ENCODE results near the gene NTSR1.

NTSR1 gene

DNA sequence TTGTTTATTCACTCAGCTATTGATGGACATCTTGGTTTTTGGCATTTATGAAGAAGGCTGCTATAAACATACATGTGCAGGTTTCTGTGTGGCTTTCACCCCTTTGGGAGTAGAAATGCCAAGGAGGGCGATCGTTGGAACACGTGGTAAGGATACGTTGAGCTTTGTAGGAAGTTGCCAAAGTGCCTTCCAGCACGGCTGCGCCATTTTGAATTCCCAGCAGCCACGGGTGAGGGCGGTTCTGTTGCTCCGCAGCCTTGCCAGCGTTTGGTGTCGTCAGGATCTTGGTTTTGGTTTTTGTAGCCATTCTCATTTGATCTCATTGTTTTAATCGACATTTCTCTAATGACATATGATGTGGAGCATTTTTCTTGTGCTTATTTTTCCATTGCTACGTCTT, 21.8 kb downstream of the NTSR1 start:
- H3K36me3 Mint-ChIP-seq: no peaks in the 10 kb centered on the region
- H3K27me3 Mint-ChIP-seq: peaks cover 62% of the 10 kb centered on the region
- peaks cover 12% of the 10 kb centered on the region for H3K4me1 Mint-ChIP-seq
- H3K27ac Mint-ChIP-seq: no peak overlapping the region
- peaks cover 3% of the 10 kb centered on the region for H3K9me3 Mint-ChIP-seq
- no peak for ATAC-seq
- H3K4me3 Mint-ChIP-seq: no peak overlapping the region

DNA sequence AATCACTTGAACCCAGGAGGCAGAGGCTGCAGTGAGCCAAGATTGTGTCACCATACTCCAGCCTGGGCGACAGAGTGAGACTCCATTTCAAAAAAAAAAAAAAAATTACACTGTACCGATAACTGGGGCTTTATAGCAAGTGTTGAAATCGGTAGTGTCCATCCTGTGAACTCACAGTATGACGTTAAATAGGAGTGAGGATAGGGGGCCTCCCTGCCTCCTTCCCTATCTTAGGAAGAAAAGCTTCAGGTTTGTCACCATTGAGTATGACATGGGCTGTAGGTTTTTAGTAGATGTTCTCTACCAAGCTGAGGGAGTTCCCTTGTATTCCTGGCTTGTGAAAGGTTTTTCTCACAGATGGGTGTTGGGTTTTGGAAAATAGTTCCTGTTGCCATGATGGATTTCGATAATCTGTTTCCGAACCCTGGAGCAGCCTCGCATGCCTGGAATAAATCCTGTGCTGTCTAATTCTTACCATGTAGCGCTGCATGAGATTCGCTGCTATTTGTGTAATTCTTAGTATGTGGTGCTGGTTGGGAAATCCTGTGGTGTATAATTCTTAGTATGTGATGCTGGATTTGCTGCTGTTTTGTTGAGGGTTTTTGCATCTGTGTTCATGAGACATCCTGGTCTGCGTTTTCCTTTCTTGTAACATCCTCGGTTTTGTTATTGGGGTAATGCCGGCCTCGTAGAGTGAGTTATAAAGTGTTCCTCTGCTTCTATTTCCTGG, 23.6 kb downstream of the NTSR1 start:
- Mint-ChIP-seq H3K27me3 (peaks cover 45% of the 10 kb centered on the region), H3K27ac (no peak overlapping the region), H3K9me3 (peaks cover 3% of the 10 kb centered on the region), H3K4me1 (peaks cover 19% of the 10 kb centered on the region), H3K4me3 (no peak overlapping the region), H3K36me3 (no peaks in the 10 kb centered on the region)
- ATAC-seq: no peak

DNA sequence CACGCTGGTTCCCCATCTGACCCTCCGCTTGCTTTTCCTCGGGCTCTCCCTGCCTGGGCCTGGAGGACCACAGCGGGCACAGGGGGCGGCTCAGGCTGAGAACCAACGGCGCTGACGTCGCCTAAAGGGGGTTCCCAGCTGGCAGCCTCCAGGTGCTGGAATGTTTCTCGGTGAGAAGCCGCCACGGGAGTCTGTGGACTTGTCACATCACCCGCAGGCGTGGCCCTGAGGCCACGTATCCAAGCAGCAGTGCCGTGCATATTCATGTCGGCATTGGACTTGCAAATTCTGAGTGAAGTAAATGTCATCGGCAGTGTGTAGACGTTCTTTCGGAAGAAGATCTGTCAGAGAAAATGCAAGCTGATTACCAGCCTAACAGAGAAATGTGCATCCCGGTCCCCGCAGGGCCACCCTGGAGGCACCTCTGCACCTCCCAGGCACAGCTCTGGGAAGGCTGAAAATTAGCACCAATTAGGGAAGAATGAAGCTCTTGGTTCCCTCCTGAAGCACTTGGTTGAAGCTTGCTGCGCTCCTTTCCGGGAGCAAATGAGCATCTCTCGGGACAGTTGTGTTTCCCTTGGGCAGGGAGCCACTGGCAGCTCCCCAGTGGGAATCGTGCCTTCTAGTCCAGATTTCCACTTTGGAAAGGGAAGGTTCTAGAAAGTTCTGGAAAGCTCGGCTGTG, 24.3 kb downstream of the NTSR1 start:
- peaks cover 18% of the 10 kb centered on the region for H3K4me1 Mint-ChIP-seq
- ATAC-seq: no peak

DNA sequence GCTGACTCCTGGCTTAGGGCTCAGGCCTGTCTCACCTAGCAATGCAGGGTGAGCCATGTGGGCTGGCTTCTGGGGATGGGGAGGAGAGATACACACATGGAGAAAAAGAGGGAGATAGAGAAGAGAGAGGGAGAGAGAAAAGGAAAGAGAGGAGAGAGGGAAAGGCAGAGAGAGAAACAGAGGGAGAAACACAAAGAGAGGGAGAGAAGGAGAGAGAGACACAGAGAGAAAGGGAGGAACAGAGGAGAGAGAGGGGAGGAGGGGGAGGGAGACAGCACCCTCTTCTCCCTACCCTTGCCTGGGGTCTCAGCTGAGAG, 24.8 kb downstream of the NTSR1 start:
- Mint-ChIP-seq H3K36me3 (no peaks in the 10 kb centered on the region), H3K4me3 (no peak overlapping the region), H3K9me3 (peaks cover 3% of the 10 kb centered on the region), H3K27me3 (peaks cover 32% of the 10 kb centered on the region), H3K27ac (no peak overlapping the region), H3K4me1 (peaks cover 13% of the 10 kb centered on the region)
- ATAC-seq: no peak

More for the DNA sequence above, 24.3 kb downstream of the NTSR1 start:
- Mint-ChIP-seq H3K27ac (no peak overlapping the region), H3K36me3 (no peaks in the 10 kb centered on the region), H3K4me3 (no peak overlapping the region), H3K9me3 (peaks cover 3% of the 10 kb centered on the region), H3K27me3 (peaks cover 37% of the 10 kb centered on the region)

DNA sequence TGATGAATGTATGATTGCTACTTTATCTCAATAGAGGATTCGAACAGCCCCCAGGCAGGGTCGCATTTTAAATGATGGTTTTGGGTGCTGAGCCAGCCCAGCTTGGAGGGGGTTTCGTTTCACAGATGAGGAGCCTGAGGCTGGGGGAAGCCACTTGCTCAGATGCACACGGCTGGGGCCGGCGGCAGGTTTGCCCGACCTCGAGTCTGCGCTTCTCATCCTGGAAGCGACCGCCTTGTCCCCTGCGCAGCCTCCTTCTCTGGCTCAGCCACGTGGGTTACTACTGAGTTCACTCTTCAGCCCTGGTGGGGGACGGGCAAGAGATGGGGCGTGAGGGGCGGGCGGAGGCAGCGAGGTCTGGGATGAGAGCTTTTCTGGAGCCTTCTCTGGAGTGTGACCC, 25.3 kb downstream of the NTSR1 start:
- Mint-ChIP-seq H3K4me3 (no peak overlapping the region), H3K27ac (no peak overlapping the region), H3K4me1 (peaks cover 13% of the 10 kb centered on the region), H3K9me3 (peaks cover 3% of the 10 kb centered on the region), H3K27me3 (peaks cover 29% of the 10 kb centered on the region), H3K36me3 (no peaks in the 10 kb centered on the region)
- ATAC-seq: no peak

DNA sequence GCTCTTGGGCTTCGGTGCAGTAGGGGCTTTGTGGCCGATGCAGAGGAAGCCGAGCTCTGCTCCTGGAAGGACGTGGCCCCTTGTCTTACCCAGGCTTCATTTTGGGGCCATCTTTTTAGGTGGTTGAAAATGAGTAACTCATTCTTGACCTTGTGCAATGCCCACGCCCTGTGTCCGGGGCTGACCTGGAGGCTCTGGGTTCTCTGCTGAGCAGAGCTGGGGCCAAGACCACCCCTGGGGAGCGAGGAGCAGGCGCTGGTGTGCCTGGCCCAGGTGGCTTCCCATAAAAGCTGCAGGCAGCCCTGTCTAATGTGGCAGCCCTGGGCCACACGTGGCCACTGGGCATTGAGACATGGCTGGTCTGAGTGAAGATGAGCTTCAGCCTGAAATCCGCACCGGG, 25.7 kb downstream of the NTSR1 start:
- Mint-ChIP-seq H3K27ac (no peak overlapping the region), H3K4me1 (peaks cover 16% of the 10 kb centered on the region), H3K36me3 (no peaks in the 10 kb centered on the region), H3K9me3 (peaks cover 3% of the 10 kb centered on the region), H3K4me3 (no peak overlapping the region), H3K27me3 (peaks cover 29% of the 10 kb centered on the region)
- ATAC-seq: no peak

DNA sequence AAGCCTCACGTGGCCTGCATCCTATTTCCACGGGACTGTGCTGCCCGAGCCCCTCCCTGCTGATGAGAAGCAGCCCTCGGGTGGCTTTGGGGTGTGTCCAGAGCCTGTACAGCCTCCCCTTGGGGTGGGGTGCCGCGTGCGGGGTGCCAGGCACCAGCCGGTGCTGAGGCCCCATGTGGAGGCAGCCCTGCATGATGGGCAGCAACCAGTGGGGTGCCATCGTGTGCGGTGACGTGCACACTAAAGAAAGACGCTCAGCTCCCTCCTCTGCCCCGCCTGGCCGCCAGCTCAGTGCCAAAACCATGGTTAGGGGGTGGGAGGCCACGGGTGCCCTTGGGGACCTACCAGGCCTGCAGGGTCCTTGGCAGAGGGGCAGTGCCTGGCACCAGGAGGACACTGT, 26.2 kb downstream of the NTSR1 start:
- H3K27ac Mint-ChIP-seq: no peak overlapping the region
- H3K27me3 Mint-ChIP-seq: peaks cover 29% of the 10 kb centered on the region
- no peak for ATAC-seq
- H3K4me3 Mint-ChIP-seq: no peak overlapping the region
- H3K36me3 Mint-ChIP-seq: no peaks in the 10 kb centered on the region
- peaks cover 3% of the 10 kb centered on the region for H3K9me3 Mint-ChIP-seq
- peaks cover 21% of the 10 kb centered on the region for H3K4me1 Mint-ChIP-seq

DNA sequence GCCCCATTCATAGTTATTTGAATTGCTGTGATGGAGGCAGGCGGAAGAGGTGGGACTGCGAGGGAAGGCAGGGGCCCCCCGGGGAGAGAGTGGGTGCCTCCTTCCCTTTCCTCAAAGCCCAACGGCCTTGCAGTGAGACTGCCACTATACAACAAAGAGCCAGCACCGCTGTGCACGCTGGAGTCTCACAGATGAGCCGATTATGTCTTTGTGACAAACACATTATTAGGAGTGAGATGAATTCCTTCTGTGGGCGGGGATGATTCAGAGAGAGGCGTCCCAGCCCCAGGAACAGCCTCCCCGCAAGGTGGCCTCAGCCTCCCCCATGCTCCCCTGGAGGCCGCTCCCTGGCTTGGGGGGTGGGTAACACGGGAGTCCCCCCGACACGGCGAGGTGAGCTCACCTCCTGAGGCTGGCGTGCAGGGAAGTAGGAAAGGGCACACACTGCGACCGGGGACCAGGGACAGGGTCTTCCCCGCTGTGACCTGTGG, 26.7 kb downstream of the NTSR1 start:
- H3K27ac Mint-ChIP-seq: no peak overlapping the region
- peaks cover 3% of the 10 kb centered on the region for H3K9me3 Mint-ChIP-seq
- H3K4me1 Mint-ChIP-seq: peaks cover 26% of the 10 kb centered on the region
- no peaks in the 10 kb centered on the region for H3K36me3 Mint-ChIP-seq
- ATAC-seq: no peak
- H3K27me3 Mint-ChIP-seq: peaks cover 28% of the 10 kb centered on the region
- no peak overlapping the region for H3K4me3 Mint-ChIP-seq

DNA sequence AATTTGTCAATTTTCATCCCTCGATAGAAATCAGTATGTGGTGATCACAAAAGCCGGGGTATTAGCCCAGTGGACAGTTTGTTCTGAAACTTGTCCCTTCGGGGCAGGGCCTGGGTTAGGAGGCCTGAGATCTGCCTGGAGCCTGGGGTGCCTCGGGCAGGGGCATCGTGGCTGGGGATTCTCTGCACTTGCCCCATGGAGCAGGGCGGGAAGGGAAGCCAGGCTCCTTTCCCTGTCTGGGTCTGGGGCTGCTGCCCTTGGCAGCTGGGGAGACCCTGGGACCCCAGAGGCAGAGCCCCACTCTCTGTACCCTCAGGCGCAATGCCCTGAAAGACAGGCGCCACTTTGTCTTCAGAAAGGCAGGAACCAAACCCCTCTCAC, 27.4 kb downstream of the NTSR1 start:
- H3K27me3 Mint-ChIP-seq: peaks cover 22% of the 10 kb centered on the region
- H3K9me3 Mint-ChIP-seq: no peaks in the 10 kb centered on the region
- no peak overlapping the region for H3K4me3 Mint-ChIP-seq
- H3K27ac Mint-ChIP-seq: no peak overlapping the region
- H3K4me1 Mint-ChIP-seq: peaks cover 29% of the 10 kb centered on the region
- H3K36me3 Mint-ChIP-seq: no peaks in the 10 kb centered on the region
- ATAC-seq: no peak

DNA sequence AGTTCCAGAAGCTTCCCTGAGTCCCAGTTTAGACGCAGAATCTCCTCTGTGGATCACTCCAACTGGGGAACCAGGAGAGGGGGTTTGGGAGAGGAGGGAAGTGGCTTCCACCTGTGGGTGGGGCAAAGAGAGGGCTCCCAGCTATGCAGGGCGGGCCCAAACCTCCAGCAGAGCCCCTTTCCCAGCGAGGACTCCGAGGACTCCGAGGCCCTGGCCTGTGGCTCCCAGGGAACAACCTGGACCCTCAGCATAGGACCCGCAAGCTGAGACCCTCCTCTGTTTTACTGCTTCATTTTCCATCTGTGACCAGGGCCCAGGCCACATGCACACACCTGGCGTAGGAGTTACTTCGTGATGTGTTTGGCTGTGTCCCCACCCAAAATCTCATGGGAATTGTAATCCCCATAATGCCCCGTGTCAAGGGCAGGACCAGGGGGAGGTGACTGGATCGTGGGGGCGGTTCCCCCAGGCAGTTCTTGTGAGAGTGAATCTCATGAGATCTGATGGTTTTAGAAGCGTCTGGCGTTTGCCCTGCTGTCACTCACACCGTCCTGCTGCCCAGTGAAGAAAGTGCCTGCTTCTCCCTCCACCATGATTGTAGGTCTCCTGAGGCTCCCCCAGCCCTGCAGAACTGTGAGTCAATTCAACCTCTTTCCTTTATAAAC, 27.9 kb downstream of the NTSR1 start:
- H3K27me3 Mint-ChIP-seq: peaks cover 19% of the 10 kb centered on the region
- no peak for ATAC-seq
- no peak overlapping the region for H3K4me3 Mint-ChIP-seq
- no peaks in the 10 kb centered on the region for H3K36me3 Mint-ChIP-seq
- H3K9me3 Mint-ChIP-seq: no peaks in the 10 kb centered on the region
- peaks cover 29% of the 10 kb centered on the region for H3K4me1 Mint-ChIP-seq
- H3K27ac Mint-ChIP-seq: no peak overlapping the region

DNA sequence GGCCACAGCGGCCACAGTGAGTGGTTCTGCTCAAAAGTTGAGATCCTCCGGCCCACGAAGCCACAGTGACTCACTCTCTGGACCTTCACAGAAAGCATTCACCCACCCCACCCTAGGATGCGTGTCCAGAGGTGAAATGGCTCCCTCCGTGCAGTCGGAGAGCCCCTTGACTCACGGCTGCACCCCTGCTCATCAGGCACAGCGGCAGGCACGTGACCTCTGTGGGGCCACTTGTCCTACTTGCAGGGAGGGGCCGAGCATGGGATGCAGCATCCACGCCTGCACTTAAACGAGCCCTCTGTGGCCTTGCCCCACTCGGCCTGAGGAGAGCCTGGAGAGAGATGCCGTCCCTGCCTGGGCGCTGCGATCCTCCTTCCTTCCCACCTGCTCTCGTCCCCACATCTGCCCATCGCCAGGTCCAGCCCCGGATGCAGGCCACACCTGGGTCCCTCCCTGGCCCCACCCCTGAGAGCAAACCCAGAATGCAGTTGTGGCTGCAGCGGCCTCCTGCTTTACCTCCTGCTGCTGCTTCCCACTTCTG, 28.7 kb downstream of the NTSR1 start:
- Mint-ChIP-seq H3K4me3 (no peak overlapping the region), H3K4me1 (peaks cover 29% of the 10 kb centered on the region), H3K27ac (no peak overlapping the region), H3K36me3 (no peaks in the 10 kb centered on the region), H3K9me3 (no peaks in the 10 kb centered on the region), H3K27me3 (peaks cover 19% of the 10 kb centered on the region)
- no peak for ATAC-seq

DNA sequence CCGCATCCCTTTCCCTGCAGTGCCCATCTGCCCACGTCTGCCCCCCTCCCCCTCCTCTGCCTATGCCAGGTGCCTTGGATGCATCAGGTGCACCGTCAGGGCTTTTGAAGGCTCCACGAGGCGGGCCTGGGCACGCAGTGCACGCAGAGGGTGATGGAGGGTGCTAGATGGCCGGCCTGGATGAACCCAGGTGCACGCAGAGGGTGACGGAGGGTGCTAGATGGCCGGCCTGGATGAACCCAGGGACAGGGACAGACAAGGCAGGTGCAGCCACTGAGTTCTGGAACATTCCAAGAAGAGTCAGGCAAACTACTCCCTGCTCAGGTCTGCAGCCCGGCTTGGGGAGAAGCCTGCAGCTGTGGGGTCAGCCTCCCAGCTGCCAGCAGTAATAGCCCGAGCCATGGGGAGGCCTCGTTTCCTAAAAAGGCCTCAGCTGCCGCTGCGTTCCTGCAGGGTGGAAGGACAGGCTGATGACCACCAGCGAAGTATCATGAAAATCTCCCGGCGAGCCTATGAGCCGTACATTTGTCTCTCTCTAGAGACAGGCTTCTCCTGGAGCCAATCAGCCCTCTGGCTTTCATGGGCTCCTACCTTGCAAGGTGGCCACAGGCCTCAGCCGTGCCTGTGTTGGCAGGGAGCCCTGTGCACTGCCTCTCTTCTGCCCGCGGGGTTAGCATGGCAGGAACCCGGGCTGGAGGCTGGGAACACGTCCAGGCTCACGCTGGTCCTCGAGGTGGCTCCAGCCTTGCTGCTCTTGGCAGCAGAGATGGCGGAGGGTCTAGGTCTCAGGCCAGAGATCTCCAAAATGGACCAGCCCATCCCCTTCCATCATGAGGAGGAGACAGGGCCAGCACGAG, 29.6 kb downstream of the NTSR1 start:
- Mint-ChIP-seq H3K27ac (no peak overlapping the region), H3K9me3 (no peaks in the 10 kb centered on the region), H3K36me3 (no peaks in the 10 kb centered on the region), H3K4me1 (peaks cover 29% of the 10 kb centered on the region), H3K27me3 (peaks cover 13% of the 10 kb centered on the region), H3K4me3 (no peak overlapping the region)
- ATAC-seq: no peak

DNA sequence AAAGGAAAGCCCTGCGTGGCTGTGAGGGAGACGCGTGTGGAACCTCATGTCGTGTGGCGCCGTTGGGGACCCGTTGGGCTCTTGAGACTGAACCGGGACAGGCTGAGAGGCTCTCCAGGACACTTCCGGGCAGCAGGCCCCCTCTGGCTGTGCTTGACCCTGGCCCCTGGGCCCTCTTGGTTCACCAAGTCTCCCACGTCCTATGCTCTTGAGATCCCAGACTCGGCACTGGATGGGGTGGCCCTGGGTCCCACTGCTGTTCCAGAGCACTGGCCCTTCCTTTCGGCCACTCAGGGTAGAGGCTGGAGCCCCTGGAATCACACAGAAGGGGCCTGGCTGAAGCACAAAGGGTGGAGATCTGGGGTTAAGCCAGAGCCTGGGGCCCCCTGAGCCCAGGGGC, 30.4 kb downstream of the NTSR1 start:
- Mint-ChIP-seq H3K4me3 (no peak overlapping the region), H3K27me3 (peaks cover 7% of the 10 kb centered on the region), H3K36me3 (no peaks in the 10 kb centered on the region), H3K27ac (peak overlapping the region; percentile 90), H3K4me1 (peaks cover 32% of the 10 kb centered on the region), H3K9me3 (no peaks in the 10 kb centered on the region)
- ATAC-seq: no peak

DNA sequence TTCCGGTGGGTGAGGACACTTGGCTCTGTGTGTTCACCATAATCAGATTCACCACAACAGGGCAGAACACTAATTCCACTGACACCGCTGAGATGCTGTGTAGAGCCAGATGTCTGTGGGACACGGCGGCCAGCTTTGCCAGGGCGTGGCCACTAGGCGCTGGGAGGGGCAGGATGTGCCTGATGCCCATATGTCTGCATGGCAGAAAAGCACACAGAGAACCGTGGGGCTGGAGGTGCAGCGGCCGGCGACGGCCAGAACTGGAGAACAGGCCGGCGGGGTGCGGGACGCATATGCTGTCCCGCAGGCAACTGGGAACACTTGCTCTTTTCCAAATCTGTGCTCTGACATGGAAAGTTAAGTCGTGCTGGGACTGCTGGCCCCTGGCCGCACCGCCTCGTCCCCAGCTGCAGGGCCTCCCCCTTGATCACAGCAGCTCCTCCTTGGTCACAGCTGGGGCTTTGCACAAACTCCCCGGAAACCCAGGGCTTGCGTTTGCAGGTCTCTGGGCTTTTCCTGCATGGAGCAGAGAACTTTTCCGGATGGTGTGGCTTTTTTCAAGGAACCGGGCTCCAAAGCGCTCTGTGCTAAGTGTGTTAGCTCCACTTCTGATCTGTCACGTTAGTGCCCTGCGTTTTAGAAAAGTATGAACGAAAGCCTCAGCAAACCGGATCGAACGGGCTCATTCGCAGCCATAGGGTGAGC, 31.1 kb downstream of the NTSR1 start:
- no peaks in the 10 kb centered on the region for H3K9me3 Mint-ChIP-seq
- ATAC-seq: peak; percentile 61
- H3K4me3 Mint-ChIP-seq: peak overlapping the region; percentile 58
- H3K4me1 Mint-ChIP-seq: peaks cover 34% of the 10 kb centered on the region
- H3K27me3 Mint-ChIP-seq: peaks cover 7% of the 10 kb centered on the region
- H3K27ac Mint-ChIP-seq: peak overlapping the region; percentile 90
- H3K36me3 Mint-ChIP-seq: no peaks in the 10 kb centered on the region
